Right lobe of liver (tissue), 6 donors: ENCODE results near the gene ANK2. TPM values are rescaled to one million over a fixed set of nuclear protein-coding genes. Genes with fewer than 3 reads are reported as not detected.
A peak's percentile ranks its signal among the peaks of the same experiment; 100 is the strongest.
"Not testable (repeated sequence)": the region's sequence is repeated elsewhere in the genome, so short reads cannot be mapped to it uniquely, and the experiment has no call there.

ENCODE experiments used
- ATAC-seq, 4 donors: fragments of 200-7000 bp; cut with Tn5 transposase; one replicate each; pipeline ENCODE4 v1.9.1; 2020; ENCODE audit warnings: mild to moderate bottlenecking in 4 of 4, moderate library complexity in 4 of 4
- DNase-seq, 3 donors: peaks; one replicate each; pipeline ENCODE4 v3.0.0-alpha.2; 2020
- H3K27ac ChIP-seq, 3 donors: fragments of 200-600 bp; one replicate each; pipeline ENCODE4 v1.8.0; 2022
- H3K27me3 ChIP-seq, 2 donors: fragments of 200-600 bp; one replicate each; pipeline ENCODE4 v1.8.0; 2022
- H3K36me3 ChIP-seq, 4 donors: fragments of 200-600 bp; sonication (generic) in 1 of 4; one replicate each; pipeline versions ENCODE4 v1.5.1 to v1.8.0; 2017 to 2022; ENCODE audit warnings: control low read depth in 1 of 4
- H3K4me1 ChIP-seq, 4 donors: fragments of 200-600 bp; sonication (generic) in 1 of 4; one replicate each; pipeline versions ENCODE4 v1.5.1 to v1.8.0; 2017 to 2022; ENCODE audit warnings: control low read depth in 1 of 4
- H3K4me3 ChIP-seq, 3 donors: fragments of 200-600 bp; one replicate each; pipeline ENCODE4 v1.8.0; 2022
- H3K9me3 ChIP-seq, 4 donors: fragments of 200-600 bp; sonication (generic) in 1 of 4; one replicate each; pipeline versions ENCODE4 v1.5.1 to v1.8.0; 2017 to 2022; ENCODE audit warnings: control low read depth in 1 of 4
- CTCF ChIP-seq, 4 donors: fragments of 200-600 bp in 3 of 4; fragments of 450-650 bp in 1 of 4; IDR thresholded peaks; one replicate each; pipeline versions ENCODE4 v1.5.1 to v1.8.0; 2016 to 2022; ENCODE audit warnings: antibody characterized with exemption in 4 of 4, mild to moderate bottlenecking in 2 of 4
- POLR2A ChIP-seq: fragments of 450-650 bp; IDR thresholded peaks from one replicate; pipeline ENCODE4 v1.6.1; 2017; ENCODE audit warnings: antibody characterized with exemption, mild to moderate bottlenecking
- WGBS: methylation state at CpG from one replicate; pipeline ENCODE4 v1.1.6; 2018; ENCODE audit warnings: low coverage, low lambda C conversion rate; ENCODE audit not compliant: insufficient coverage; ENCODE audit errors: missing lambda C conversion rate; 5-methylcytosine and 5-hydroxymethylcytosine counted together
- intact Hi-C, 2 donors: fragments of 100-400 bp; cut with DNase I; formaldehyde crosslinking; loops; one replicate each; pipeline versions ENCODE4 v1.11.2 to v1.14.1; 2022
- total RNA-seq, 6 experiments: library from RNA; depleted of rRNA in 2 of 6; stranded (reverse); fragments of >200 nt in 2 of 6; fragmentation: NEBNext Ultra II Directional in 3 of 6; extraction: Animal tissue kit (Norgen Biotek cat#: 25700) in 3 of 6; gene quantifications; one replicate each; pipeline versions ENCODE4 v1.1.0 to v1.2.4, GENCODE V29; 2016 to 2023
- donor health status: DM: no; HTN: yes; CAD: no.
- donor health status: DM: no; HTN: no; CAD: no.
- donor health status: DM: no; HTN: no; CAD: no.
- donor health status: DM: no; HTN: yes; CAD: no.
- donor health status: DM: no; HTN: yes; CAD: no.

The ANK2 gene
- total RNA-seq, 6 experiments from 2014 or later: 0.61 to 1.7 (median 1.1) TPM

DNA sequence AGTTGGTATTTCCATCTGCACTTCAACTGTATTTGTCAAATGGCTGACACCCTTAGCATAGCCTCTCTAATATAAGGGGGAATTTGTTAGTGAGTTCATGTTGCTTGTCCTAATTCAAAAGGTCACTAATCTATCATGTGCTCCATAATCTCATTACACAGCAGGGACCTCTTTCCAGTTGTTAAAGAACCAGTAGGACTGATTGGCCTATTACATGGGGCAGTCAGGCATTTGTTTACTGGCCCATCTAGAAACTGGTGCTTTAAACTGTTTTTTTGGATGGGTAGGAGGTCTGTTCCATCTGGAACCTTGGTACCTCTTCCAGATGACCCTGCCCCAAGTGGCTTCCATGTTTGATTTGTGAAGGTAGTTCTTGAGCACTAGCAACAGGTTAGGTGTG lies 11.4 kb downstream of the ANK2 start:
- no peak for TF ChIP-seq CTCF (IDR thresholded peaks at IDR 0.05)
- no peak for TF ChIP-seq POLR2A
- Histone ChIP-seq H3K4me1 (peaks cover 0 to 13% (median 0%) of the 10 kb centered on the region in 4 donors), H3K27me3 (no peaks in the 10 kb centered on the region), H3K9me3 (no peaks in the 10 kb centered on the region), H3K36me3 (no peaks in the 10 kb centered on the region), H3K4me3 (no peak overlapping the region), H3K27ac (no peak overlapping the region)
- DNase-seq (no peak), ATAC-seq (no peak)
- intact Hi-C loops: no loop called here

GRCh38 chr4:113064244-113064643 lies 14.8 kb downstream of the ANK2 start:
- no peaks in the 10 kb centered on the region for H3K27me3 ChIP-seq
- H3K36me3 ChIP-seq: no peaks in the 10 kb centered on the region
- ATAC-seq: peak in 1 of 4 donors; percentile 42
- no peaks in the 10 kb centered on the region for H3K9me3 ChIP-seq
- no peak overlapping the region for H3K4me3 ChIP-seq
- 23% methylated on average over 5 of the region's 5 CpGs for WGBS
- TF ChIP-seq POLR2A: no peak
- no peak for TF ChIP-seq CTCF (IDR thresholded peaks at IDR 0.05)
- H3K4me1 ChIP-seq: peaks cover 0 to 26% (median 4%) of the 10 kb centered on the region in 4 donors
- peak in 1 of 3 donors; percentile 47 for DNase-seq
- H3K27ac ChIP-seq: peak overlapping the region in 1 of 3 donors; percentile 2
- intact Hi-C loops: no loop called here

- Histone ChIP-seq H3K9me3 (no peaks in the 10 kb centered on the region), H3K36me3 (no peaks in the 10 kb centered on the region), H3K27ac (peak overlapping the region in 2 of 3 donors; percentile 72 to 75), H3K4me3 (no peak overlapping the region), H3K4me1 (peaks cover 0 to 26% (median 6%) of the 10 kb centered on the region in 4 donors), H3K27me3 (no peaks in the 10 kb centered on the region)
- intact Hi-C loops: no loop called here
- ATAC-seq (peak; percentile 16 to 51 (median 47)), DNase-seq (peak in 1 of 3 donors; percentile 46)
- TF ChIP-seq CTCF (IDR thresholded peaks at IDR 0.05) (no peak), POLR2A (no peak)
- 13% methylated on average over 3 of the region's 3 CpGs for WGBS
Measured at GRCh38 chr4:113065629-113066028, 16.2 kb downstream of the ANK2 start.

- H3K4me3 ChIP-seq: not testable (repeated sequence)
Measured at GRCh38 chr4:113068771-113069170, 19.3 kb downstream of the ANK2 start.

GRCh38 chr4:113069212-113069892 lies 19.9 kb downstream of the ANK2 start:
- Histone ChIP-seq H3K4me1 (peaks cover 0 to 20% (median 6%) of the 10 kb centered on the region in 4 donors), H3K9me3 (no peaks in the 10 kb centered on the region), H3K27ac (peak overlapping the region; percentile 66 to 98 (median 96)), H3K27me3 (no peaks in the 10 kb centered on the region), H3K4me3 (no peak overlapping the region), H3K36me3 (no peaks in the 10 kb centered on the region)
- DNase-seq (peak in 2 of 3 donors; percentile 23 to 80), ATAC-seq (peak; percentile 87 to 97 (median 94))
- 20% methylated on average over 7 of the region's 7 CpGs for WGBS
- intact Hi-C loops: no loop called here
- TF ChIP-seq POLR2A (peak; percentile 62), CTCF (IDR thresholded peaks at IDR 0.05) (peak in 2 of 4 donors; percentile 8 to 12)

More at GRCh38 chr4:113068771-113069170, 19.3 kb downstream of the ANK2 start:
- H3K27me3 ChIP-seq, H3K9me3 ChIP-seq, intact Hi-C loops, H3K36me3 ChIP-seq, DNase-seq, ATAC-seq: not testable (repeated sequence)
- Histone ChIP-seq H3K4me1 (peaks cover 0 to 26% (median 6%) of the 10 kb centered on the region in 4 donors), H3K27ac (peak overlapping the region; percentile 15 to 96 (median 95))
- WGBS: 90% methylated on average over 3 of the region's 3 CpGs
